HG02763 (cell line): ENCODE measurements around the gene CNTNAP5.

Source experiments
- ATAC-seq: cut with Tn5 transposase; IDR thresholded peaks from one replicate; pipeline ENCODE4 v1.9.1; 2021; ENCODE audit warnings: mild to moderate bottlenecking, moderate library complexity; ENCODE audit not compliant: unreplicated experiment

The CNTNAP5 gene

DNA sequence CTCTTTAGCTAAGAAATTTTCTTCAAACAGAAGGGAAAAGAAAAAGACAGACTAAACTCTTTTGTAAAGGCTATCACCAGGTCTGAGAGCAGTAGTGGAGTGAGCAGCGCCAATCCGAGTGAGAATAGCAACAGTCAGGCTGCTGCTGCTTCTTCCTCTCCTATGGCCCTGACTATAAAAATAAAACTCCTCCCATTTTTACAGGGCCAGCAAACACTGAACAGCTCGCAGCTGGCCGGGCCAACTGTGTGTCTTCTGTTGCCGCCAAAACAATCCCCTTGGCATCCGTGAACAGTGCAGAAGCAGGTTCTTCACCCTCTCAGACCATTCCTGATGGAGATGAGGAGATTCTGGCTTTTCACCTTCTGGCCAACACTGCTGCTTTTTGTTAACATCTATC, 124.5 kb downstream of the CNTNAP5 start:
- no peak for ATAC-seq

DNA sequence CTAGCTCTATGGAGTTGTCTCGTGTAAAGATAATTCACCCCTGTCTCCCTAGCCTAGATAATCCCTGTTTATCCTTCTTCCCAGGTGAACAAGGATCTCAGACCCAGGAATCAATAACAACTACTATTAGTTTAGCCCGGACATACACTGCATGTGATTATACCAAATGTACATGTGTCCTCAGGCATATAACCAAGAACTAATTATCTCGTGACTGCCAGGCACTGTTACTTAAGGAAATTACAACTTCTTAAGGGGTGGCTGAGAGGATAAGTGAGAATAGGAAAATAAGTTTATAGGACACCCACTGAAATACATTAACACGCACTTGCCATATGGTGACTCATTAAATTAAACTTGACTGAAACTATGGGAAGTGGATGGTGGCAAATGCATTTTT, 126.6 kb downstream of the CNTNAP5 start:
- ATAC-seq, result no peak

DNA sequence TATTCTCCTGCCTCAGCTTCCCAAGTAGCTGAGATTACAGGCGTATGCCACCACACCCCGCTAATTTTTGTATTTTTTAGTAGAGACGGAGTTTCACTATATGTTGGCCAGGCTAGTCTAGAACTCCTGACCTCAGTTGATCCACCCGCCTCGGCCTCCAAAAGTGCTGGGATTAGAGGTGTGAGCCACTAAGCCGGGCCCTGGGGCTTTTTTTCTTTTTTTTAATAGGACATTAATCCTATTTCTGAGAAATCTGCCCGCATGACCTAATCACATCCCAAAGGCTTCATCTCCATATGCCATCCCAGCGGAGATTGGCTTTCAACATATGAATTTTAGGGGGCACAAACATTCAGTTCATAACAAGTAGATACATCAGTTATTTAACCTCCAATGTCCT, 128.6 kb downstream of the CNTNAP5 start:
- ATAC-seq, result no peak

DNA sequence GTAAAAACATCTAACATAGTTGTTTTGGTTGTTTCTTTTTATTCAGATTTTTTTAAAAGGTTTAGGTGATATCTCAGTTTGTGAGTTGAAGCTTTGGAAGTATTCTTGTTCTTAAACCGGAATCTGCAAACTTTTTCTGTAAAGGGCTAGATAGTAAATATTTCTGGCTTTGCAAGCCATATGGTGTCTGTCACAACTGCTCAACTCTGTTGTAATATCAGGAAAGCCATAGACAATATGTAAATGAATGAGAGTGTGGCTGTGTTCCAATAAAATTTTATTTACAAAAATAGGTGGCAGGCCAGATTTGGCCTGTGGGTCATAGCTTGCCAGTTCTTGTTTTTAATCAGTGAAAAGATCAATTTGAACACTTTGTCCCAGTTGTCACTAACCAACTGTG, 134.1 kb downstream of the CNTNAP5 start:
- ATAC-seq, result no peak

DNA sequence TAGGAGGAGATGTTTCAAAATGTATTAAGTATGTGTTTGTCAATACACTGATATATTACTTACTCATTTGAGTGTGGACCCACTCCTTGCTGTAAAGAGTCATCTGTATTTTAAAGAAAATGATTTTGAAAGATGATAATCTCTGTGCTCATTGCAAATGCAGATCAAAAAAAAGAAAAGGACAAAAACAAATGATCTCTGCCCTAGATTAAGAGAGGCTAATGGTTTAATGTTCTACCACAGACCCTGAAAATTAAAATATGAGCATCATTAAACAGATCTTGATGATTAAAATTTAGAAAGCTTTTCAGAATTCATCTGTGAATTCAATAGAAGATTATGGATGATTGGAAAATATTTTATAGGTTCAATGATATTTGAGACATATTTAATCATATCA, 136.5 kb downstream of the CNTNAP5 start:
- ATAC-seq, result no peak

DNA sequence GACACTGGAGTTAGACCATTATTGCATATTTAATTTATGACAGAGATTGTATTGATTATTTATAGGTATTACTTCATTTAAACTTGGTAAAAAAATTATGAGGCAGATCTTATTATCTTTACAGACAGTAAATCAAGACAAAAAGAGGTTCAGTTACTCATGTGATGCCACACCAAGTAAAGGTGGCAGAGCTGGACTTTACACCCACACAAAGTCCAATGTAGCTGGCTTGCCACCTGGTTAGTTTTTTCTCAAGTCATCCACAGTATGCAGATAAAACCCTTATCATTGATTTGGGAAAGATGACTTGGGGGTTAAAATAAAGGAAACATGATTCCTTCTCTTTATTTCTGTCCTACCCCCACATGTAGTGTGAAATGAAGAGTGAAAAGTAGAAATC, 137.2 kb downstream of the CNTNAP5 start:
- no peak for ATAC-seq

DNA sequence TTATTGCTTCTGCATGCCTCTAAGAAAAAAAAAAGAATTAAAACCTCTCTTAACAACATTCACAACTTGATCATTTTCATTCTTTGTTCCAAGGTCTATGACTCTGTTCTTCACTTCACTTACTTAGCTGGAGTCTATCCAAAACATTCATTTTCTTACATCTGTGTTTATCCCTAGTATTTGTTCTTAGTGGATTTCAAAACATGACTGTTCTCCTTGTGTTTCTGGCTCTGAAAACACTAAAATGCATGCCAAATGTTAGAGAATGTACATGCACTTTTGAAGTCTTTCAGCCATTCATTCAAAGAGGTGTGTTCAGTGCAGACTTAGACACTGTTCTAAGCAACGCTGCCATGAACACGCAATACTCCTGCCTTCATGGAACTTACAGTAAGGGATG, 138.8 kb downstream of the CNTNAP5 start:
- no peak for ATAC-seq

DNA sequence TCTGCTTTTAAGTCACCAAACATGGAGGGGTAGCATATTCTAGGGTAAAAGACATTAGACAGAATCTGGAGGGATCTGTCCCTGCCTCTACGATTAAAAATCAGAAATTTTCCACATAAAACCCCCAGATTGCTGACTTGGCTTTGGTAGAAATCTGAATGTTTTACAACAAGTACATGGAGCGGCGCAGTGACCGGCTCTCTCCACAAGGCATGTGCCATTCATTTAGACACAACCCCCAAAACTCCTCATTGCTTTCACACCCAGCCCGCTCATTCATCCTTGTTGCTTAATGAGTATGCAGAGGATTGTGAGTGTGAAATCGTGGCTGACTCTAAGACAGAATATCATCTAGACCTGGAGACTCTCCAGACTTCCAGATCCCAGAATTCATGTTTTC, 140.6 kb downstream of the CNTNAP5 start:
- ATAC-seq, result no peak

DNA sequence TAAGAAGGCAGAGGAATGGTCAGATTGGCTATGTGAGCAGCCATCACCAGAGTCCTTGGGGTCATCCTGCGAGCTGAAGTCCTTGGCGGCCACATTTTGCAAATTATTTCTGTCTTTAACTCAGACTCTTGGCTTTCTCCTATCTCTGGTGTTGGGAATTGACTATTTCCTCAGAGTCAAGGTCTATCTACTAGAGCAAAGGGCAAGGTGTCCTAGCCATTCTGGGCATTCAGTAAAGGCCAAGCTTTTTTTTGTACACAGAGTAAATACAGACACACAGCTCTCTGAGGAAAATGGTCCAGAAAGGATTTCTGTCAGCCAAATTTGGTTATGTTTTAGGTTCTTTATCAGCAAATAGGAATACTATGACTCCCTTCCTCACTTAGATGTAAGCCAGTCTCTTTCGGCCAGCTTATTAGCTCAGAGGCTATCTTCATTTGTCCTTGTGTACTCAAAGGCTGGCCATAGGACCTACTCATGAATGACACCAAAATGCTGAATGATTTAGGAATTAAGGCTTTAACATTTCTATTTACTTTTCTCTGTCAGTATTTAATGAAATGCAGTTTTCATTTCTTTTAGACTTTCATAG, 146.5 kb downstream of the CNTNAP5 start:
- no peak for ATAC-seq

DNA sequence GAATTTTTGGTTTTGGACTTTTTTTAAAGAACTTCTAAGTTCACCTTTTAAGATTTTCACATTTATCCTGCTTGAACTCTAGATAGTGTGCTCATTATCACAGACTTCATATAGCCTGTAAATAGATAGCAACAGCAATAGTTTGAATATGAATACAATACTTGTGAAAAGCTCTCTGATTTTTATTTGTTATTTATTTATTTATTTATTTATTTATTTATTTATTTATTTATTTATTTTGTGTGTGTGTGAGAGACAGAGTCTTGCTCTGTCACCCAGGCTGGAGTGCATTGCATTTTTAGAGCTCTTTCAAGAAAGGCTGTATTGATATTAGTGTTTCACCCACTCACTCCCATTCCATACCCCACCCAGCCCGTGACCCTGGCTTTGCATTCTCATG, 153.6 kb downstream of the CNTNAP5 start:
- ATAC-seq, result no peak

DNA sequence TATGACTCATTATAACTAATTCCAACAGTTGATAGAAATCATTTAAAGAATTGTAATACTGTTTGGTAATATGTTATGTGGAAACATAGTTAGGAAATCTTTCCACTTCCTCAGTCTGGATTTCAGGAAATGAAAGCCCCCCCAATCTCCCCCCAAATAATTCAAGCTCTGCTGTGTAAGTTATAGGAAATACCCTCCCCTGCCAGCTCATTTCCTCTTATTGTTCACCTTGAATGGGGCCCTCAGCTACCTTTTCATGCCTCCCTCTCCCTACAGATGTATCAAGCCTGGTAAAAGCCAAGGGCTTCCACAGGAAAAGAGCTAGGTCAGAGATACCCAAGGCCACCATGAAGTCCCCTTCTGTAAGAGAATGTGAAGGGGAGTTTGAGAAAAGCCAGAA, 155.5 kb downstream of the CNTNAP5 start:
- no peak for ATAC-seq

DNA sequence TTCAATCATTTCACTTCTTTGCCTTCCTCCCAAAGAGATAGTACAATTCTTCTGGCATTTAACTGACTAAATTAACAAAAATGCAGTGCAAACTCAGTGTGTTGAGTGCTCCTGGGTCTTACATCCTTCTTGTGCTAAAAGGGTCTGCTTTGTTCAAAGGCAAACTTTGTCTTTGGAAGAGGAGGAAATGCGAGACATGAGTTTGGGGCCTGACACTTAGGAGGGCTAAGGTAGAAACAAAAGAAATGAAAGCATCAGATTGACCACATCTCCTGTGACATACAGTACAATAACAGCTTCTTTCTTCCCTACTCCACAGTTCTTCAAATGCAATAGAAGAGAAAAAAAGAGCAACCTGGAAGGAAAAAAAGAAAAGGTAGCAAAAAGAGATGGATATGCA, 161.7 kb downstream of the CNTNAP5 start:
- no peak for ATAC-seq

DNA sequence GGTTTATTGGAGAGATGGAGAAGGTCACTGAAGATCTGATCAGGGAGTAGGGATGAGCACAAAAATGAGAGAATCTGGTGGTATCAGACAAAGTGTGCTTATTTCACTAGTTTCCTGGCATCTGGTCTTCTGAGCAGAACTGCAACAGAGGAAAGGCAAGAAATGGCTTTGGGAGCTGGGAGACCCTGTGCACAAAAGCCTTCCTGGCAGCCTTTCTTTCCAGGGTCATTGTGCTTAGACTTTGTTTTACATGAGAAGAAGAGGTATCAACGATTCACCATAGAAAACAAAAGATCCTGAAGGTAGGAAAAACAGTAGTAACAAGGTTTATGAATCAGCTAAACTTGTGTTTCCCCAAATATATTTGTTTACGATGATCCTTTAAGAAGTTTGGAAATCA, 162.9 kb downstream of the CNTNAP5 start:
- ATAC-seq, result no peak

DNA sequence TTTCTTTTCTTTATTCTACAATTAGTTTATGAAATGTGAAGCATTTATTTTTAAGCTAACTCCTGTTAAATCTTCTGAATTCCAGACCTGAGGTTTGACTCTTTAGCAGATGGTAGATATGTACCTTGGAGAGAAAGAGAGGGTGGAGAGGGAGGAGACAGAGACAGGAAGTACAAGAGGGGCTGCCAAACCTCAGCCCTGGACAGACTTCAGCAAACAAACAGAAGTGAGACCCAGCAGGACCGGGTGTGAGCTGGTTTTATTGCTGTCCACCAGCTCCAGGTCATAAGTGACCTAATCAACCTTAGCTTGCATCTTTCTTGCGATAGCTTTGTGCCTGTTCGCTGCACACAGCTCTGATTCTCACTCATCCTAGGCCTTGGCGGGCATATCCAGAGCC, 168.6 kb downstream of the CNTNAP5 start:
- ATAC-seq, result no peak

DNA sequence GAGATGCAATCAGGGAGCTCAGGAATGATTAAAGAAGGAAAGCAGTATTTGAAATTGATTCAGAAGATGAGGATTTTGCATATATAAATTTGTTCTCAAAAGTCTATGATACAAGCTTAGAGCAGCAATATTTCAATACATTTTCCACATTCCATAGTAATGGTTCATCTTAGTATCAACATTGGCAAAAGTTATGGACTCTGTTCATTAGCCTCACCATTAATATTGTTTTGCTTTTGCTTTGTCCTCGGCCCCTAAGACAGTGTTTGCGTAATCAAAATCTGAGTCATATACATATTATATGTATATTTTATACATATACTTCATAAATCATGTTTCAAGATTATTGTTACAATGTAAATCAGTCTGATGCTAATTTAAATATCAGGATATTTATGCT, 176.6 kb downstream of the CNTNAP5 start:
- ATAC-seq, result no peak

DNA sequence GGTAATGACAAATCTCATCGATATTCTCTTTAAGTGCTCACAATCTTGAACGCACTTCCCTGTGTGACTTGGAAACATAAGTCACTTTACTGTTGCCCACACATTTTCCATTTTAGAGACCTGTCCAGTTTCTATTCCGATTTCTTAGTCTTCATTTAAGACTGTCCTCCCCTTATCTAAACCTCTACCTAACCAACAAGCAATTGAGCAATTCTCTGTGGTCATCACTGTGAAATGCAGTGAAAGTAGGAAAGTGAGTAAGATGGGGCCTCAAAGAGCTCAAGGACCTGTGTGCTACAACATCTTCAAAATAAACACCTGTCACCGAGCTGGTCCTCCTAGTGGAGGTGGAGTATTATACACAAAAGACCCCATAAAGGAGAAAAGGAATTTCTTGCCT, 184.4 kb downstream of the CNTNAP5 start:
- no peak for ATAC-seq

DNA sequence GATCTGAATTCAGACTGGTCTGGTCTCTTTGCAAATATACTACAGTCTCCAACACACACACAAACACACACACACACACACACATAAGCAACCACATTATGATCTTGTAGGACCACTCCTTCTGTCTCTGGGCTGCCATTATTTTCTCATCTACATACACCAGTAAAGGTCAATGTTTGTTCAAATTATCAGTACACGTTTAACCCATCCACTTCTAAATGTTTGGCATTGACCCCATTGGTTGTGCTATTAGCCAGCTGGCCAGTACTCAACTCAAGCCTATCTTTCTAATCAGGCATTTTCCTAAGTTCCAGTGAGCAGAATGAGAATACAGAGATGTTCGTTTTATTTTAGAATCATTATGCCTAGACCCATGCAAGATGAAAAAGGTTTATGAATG, 186.4 kb downstream of the CNTNAP5 start:
- no peak for ATAC-seq

DNA sequence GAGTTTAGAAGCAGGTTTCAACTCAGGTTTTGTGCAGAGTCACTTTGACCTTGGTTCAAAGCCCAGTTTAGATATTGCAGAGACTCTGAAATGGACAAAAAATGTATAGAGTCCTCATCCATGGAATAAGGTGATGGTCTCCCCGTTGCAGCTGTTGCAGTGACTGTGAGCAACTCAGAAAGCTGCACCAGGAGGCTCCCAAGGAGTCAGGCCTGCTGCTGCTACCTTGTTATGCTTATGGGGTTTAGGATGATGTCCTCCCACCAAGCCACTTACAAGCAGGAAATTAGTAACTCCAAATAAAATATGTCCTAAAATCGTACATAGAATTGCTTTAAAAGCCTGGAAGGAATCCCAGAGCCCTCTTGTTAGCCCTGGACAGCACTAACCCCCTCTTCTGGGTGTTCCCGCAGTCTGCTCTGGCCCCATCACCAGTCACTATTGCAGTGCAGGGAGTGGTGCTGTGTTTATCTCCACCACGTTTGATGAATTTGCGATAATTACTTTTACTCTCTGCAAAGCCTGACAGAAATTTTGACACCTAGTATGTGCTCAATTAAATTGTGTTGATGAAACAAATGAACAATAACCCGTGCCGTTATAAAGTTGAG, 189.0 kb downstream of the CNTNAP5 start:
- ATAC-seq, result no peak

DNA sequence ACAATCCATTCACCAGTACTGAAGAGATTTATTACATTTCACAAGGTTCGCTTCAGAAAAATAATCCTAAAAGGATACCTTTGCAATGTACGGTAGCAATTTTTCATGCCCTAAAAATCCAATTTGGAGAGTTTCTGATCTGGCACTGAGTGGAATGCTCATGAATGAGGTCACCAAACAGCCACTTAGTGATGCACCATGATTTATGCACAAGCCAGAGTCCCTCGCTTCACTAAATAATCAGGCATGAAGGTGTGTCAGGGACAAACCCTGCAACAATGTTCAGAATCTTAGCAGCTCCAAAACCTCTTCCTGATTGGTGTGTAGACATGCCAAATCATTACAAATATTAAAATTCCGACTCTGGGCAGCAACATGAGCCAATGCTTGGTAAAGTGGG, 221.1 kb downstream of the CNTNAP5 start:
- no peak for ATAC-seq

DNA sequence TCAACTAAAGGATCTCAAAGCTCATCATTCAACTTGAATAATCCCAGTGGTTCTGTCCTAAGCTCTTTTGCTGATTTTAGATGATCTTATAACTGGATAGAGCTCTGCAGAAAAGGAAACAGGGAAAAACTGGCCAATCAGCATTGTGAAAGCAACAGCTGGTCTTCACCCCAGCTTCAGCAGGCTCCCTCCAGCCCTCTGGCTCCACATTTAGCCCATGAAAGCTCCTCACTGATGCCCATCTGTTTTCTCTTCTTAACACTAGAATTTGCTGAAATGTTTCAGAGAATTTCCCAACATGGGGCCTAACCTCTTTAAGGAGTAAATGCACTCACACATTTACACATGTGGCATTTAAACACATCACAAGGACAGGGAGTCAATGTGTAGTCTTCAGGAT, 223.3 kb downstream of the CNTNAP5 start:
- ATAC-seq, result no peak

DNA sequence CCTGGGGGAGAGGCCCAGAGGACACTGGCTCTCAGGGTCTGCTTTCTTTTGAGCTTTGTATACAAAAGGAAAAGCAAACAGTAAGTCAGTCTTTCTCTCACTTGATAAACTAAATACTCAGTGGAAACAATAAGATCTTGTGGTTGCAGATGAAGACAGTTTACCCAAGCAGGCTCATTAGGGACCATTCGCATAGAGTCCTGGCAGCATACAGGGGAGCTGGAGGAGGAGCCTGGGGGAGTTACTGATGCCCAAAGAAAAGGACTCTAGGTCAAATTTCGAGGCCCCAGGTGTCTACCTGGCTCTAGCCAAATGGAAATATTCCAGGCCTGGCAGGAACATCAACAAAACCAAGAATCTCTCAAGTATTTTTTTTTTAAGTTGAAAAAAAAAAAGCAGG, 225.3 kb downstream of the CNTNAP5 start:
- ATAC-seq, result no peak

DNA sequence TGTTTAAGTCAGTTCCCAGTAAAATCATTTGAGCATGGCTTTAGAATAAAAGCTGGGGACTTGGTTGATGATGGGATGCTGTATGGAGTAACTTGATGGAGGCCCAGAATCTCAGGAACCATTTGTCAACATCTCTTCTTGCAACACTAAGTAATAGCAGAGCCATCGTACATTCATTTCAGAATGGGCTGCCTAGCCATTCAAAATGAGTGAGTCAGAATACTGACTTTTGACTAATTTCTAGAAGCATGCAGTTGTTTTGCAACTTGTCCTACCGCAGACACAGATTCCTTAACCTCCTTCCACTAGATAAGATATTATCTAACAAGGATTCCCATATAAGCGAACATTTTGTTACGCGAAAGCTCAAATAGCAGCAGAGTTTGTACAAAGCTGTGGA, 229.5 kb downstream of the CNTNAP5 start:
- no peak for ATAC-seq

DNA sequence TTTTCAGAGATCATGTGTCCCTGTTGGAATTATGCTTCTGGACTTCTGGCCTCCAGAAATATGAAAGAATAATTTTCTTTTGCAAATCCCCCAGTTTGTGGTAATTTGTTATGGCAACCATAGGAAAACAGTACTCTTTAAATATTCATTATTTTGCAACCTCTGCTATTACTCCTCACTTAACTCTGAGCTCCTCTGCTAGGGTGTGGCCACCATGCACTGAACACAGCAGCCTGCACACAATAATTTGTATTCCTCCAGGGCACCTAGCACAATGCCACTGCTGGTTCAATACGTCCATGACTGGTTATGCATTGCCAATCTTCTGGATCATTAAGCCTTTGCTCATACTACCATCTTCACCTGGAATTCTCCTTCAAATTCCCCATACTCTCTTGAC, 232.0 kb downstream of the CNTNAP5 start:
- ATAC-seq, result no peak
